IPS-11a (cell line): ENCODE measurements around the gene SMIM30.

Experiments used
- H3K4me3 ChIP-seq: one replicate; pipeline ENCODE4 v1.5.1; 2013; ENCODE audit warnings: low read depth, low read length, control low read depth

Gene SMIM30

GRCh38 chr7:113109718-113110117 is 8.6 kb downstream of the SMIM30 start:
- no peak overlapping the region for H3K4me3 ChIP-seq

DNA sequence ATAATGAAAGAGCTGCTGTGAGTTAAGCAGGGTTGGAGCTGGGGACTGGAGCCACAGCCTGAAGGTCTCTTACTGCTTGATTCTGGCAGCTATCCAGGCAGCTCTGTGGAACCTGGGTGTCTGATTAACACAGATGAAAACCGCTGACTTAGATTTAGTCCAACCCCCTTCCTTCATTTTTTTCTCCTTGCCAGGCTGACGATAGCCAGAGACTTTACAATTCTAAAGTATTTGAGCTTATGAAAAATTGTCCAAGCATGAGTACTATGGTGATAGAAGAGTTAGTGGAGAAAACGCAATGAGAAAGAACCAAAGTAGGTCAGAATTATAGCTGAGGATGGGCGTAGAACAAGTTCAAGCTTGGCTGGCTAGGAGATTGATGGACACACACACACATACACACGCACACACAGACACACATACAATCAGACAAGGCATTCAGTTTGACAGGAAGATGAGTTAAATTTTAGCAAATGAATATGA is 18.2 kb downstream of the SMIM30 start:
- H3K4me3 ChIP-seq = no peak overlapping the region

GRCh38 chr7:113099284-113099919 is 19.0 kb downstream of the SMIM30 start:
- no peak overlapping the region for H3K4me3 ChIP-seq

DNA sequence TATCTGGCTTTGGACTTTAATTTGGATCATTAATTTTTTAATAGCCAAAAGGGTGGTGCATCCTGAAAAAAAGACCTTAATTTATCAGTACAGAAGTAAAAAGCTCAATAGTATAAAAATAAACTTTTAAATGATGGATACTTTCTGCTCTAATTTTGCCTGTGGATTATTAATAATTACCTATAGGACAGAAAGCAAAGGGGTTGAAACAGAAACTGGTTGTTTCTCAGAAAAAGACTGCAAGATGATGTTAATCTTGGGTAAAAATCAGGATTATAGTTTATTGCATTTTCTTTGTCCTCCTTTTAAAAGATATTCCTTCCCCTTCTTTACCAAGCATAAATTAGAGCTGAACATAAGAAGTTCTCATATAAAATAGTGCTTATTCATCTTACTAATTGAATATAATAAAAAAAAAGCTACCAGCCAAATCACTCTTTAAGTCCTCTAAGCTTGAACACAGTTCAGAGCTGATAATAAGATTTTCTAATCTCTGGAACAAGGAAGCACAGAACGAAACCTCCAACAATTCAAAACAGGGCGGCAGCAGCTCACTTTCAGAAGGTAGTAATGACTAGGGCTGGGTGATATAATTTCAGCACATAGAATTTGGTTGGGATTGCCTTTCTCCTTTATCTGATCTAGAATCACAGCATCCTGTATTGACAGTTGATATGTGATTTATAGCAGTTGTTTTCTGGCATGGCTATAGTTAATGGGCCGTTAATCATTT is 23.7 kb downstream of the SMIM30 start:
- H3K4me3 ChIP-seq = no peak overlapping the region

GRCh38 chr7:113093561-113093960 is 24.8 kb downstream of the SMIM30 start:
- no peak overlapping the region for H3K4me3 ChIP-seq

DNA sequence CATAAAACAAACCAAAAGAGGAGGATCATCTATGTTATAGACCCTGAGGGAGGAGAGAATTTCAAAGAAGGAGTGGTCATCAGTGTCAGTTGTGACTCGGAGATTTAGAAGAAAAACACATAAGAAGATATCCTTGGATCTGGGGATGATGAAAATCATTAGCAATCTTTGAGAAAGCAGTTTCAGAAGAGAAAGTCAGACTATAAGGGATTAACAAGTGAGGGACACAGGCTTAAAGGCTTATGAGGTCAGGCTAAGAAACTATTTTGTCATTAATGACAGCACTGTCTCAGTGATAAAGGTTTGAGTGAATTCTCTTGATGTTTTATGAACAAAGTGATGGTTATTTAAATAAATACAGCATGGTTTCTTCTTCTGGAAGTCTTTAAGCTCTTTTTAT is 25.6 kb downstream of the SMIM30 start:
- H3K4me3 ChIP-seq = no peak overlapping the region

- H3K4me3 ChIP-seq = no peak overlapping the region
Observed at GRCh38 chr7:113087071-113087998, 31.0 kb downstream of the SMIM30 start.

DNA sequence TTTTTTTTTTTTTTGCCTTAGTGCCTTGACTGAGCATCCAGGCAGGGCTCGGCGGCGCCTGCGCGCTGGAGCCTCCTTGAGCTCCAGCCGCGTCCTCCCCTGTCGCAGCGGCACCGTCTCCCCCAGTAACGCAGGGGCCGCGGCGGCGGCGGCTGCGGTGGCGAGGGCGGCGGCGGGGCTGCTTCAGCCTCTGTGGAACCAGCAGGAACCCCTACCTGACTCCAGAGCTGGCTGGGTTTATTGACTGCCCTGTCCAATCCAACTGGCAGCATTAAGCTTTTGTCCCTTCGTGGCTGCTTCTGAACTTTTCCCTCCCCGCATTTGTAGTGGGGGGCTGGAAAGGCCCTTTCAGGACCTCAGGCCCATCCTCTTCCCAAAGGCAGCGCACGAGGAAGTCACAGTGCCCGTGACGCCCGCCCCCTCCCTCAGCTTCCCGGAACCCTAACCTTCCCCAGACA is 31.9 kb downstream of the SMIM30 start, which contains the start of gene GPR85:
Gene GPR85, minus strand, starts transcription at position 397 of the 458 bp plus-strand sequence. CDS start 2,106 bp downstream, outside the sequence.
- peak within 1 kb of the TSS; percentile 48 for H3K4me3 ChIP-seq

DNA sequence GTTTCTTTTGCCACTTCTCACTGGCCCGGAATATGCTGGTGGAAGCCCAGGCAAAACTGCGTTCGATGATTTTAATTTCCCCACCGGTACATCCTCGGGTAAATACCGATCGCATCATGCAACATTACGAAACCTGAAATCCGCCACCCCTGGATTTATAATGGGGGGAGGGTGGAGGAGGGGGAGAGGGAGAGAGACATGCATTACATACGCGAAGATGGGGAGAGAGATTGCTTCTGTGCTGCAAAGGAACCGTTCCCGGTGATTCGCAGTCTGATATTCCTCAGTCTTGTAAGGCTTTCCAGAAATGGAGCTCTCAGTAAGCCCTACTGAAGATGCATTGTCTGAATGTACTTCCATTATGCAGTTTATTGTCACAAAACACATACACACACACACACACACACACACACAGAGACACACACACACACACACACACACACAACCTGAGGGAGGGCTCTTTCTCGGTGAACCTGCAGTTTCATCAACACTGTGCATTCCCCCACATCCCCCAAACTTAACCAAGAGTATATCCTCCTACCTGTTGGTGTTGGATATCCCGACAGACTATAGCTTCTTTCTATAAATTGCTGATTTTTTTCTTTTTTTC is 32.5 kb downstream of the SMIM30 start:
- H3K4me3 ChIP-seq = no peak overlapping the region

DNA sequence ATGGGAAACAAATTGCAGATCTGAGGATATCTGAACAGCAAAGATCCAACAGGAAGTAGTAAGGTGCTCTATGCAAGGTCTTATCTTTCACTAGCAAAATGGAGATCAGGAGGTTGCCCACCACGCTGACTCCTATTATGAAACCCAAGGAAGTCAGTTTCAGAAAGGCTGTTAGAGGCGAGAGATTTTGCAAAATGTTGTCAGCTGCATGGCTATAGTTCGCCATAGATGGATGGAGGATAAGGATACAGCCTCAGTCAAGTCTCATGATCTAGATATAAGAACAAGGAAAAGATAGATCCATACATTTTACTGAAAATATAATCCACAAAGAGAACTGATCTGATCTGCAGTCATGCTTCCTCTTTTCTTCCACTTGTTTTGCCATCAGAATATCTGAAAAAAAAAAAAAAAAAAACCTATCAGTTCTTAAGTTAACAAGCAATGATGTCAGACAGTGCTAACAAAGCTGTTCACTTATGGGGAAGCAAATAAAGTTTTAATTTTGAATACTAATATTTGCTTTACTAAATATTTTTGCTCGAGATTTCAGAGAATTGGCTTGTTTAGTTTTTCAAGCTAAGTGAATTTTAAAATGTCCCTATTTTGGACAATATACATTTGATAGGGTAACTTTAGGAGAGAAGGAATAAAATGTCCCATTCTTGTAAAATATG is 33.7 kb downstream of the SMIM30 start:
- no peak overlapping the region for H3K4me3 ChIP-seq

DNA sequence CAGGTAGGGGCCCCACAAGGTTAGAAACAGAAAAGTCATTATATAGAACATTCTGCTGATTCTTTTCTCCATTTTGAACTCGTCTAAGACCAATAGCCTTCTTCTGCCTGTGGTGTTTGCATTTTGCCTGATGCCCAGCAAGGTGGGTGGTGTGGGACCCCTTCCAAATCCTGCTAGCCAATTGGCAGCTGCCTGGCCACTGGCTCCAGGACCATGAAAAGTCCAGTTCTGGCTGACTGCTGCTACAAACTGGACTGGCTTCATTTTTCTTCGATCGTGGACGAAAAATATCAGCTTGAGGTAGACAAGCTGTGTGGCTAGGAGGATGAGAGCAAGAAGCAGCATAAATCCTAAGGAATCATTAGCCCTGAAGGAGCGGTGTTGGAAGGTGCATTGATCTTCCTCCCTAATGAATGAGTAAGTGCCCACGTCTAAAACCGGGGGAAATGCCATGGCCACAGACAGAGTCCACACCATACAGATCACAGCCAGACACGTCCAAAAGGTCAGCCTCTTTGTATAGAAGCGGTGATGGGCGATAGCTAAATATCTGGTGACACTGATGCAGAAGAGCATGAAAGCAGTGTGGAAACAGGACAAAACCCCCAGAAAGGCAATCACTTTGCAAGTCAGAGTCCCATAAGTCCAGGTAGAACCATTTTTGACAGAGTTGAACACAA is 34.4 kb downstream of the SMIM30 start:
- H3K4me3 ChIP-seq = no peak overlapping the region

DNA sequence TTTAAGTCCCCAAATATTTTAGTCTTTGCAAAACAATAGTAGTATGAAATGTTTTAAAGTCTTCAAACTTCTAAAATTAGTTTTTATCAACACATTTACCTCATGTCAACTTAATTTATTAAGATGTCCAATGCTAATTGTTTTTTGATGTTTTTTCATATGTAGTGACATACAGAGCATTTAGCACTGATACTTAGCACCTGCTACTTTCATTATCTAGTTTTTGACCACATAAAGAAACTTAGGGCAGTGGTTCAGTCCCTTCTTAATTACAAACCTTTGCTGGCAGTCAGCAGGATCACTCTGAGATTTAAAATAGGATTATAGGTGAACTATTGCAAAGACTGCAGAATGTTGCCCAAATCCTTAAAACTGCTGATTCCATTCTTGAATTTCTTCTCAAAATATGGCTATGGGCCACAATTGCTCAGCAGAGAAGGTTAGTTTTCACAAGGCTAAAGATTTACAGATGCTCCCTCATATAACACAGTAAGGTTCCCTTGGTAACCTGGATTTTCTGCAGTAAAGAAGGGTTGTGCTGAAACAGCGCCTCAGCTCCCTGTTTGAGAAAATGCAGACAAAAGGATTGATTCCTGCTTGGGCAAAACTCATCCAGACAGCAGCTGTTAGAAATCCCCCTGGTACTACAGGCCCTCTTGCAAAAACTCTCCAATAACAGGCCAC is 35.1 kb downstream of the SMIM30 start:
- no peak overlapping the region for H3K4me3 ChIP-seq

GRCh38 chr7:113078331-113078730 is 40.0 kb downstream of the SMIM30 start:
- no peak overlapping the region for H3K4me3 ChIP-seq

GRCh38 chr7:113076703-113077102 is 41.7 kb downstream of the SMIM30 start:
- H3K4me3 ChIP-seq = no peak overlapping the region

DNA sequence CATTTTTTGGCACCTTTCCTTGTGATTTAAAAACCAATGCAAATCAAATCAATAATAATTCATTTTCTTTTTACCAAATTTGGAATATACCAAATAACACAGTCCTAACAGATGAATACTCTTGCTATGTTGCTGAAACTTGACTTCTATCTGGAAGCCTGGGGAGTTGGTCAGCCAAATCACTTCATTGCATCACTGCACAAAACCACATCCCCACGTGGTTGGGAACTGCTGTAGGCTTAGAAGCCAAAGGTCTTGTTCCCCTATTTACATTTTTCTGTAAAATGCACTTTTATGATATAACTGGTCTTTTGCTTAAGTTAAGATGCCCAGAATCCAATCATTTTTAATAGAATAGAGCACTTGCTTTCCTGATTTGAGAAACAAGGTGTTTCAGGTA is 46.9 kb downstream of the SMIM30 start:
- H3K4me3 ChIP-seq = no peak overlapping the region
